ENCODE results near the gene FAM240B.

- no peak for TF ChIP-seq STAT3 (IDR thresholded peaks at IDR 0.05; ENCODE audit: low read depth, low read length)
- no peak for TF ChIP-seq GABPA (IDR thresholded peaks at IDR 0.05; ENCODE audit: low read depth)
- TF ChIP-seq SIN3A (IDR thresholded peaks at IDR 0.05; ENCODE audit: low read depth, low read length), result no peak
- no peak for TF ChIP-seq FOS (IDR thresholded peaks at IDR 0.05; ENCODE audit: borderline replicate concordance, extremely low read depth, insufficient read length)
- no peak for TF ChIP-seq SIX5 (IDR thresholded peaks at IDR 0.05; ENCODE audit: low read depth, low read length, severe bottlenecking)
- TF ChIP-seq POLR2A (IDR thresholded peaks at IDR 0.05; ENCODE audit: low read depth, low read length), result no peak
Observed at GRCh38 chr9:38675211-38675610, 44.7 kb downstream of the FAM240B start.
